K562 (cell line): Measurements from ENCODE around the gene LAMTOR4. TPM values are rescaled to one million over a fixed set of nuclear protein-coding genes. Genes with fewer than 3 reads are reported as not detected.

Source experiments
- ATAC-seq: fragments of 200-7000 bp; cut with Tn5 transposase; 3 replicates; pipeline ENCODE4 v1.9.1; 2020; ENCODE audit warnings: moderate library complexity
- BruUV-seq: library from RNA; stranded (reverse); fragments of 400-500 nt; replicated peaks from 2 replicates; lab custom pipeline; 2021; lab: Mats Ljungman, UMichigan
- CTCF ChIA-PET: fragments of 300-600 bp; formaldehyde crosslinking; extraction: SDS; loops from one replicate; lab custom pipeline; 2021; ENCODE audit warnings: low intra/inter-chr PET ratio; lab: Yijun Ruan, JAX
- POLR2A ChIA-PET: fragments of 300-600, 350-650 bp; sonication (Branson Sonifier 250); formaldehyde crosslinking; extraction: SDS; loops from one replicate; lab custom pipeline; 2021; ENCODE audit warnings: antibody characterized with exemption, inconsistent platforms; lab: Yijun Ruan, JAX
- DNase-seq, 4 experiments: peaks; one replicate each; pipeline versions ENCODE4 v3.0.0 to v3.0.0-alpha.2; 2011 to 2018; ENCODE audit warnings: low spot score in 3 of 4, mixed read lengths in 3 of 4; ENCODE audit errors: extremely low read depth in 1 of 4
- FAIRE-seq: peaks from 2 replicates; lab custom pipeline; 2011; peaks lifted over from hg19 to GRCh38; lab: Jason Lieb, UNC
- H2AFZ ChIP-seq: 2 replicates; pipeline ENCODE4 v1.6.0; 2011; ENCODE audit warnings: low read depth, low read length, control low read depth, inconsistent platforms
- H3K27ac ChIP-seq: fragments of 200-600 bp; 3 replicates; pipeline ENCODE4 v1.8.0; 2011; ENCODE audit warnings: low read depth, mild to moderate bottlenecking, control low read depth, inconsistent platforms, low read length, moderate library complexity, mixed read lengths; ENCODE audit errors: extremely low read depth
- H3K27me3 ChIP-seq, 2 experiments: fragments of 300-600 bp in 1 of 2; 2 replicates in 1 of 2; 3 replicates in 1 of 2; pipeline versions ENCODE4 v1.6.0 to v1.8.0; 2011; ENCODE audit warnings: inconsistent platforms in 2 of 2, low read length in 2 of 2, mild to moderate bottlenecking in 1 of 2, mixed read lengths in 1 of 2, moderate library complexity in 1 of 2; ENCODE audit not compliant: control insufficient read depth in 2 of 2, insufficient read depth in 2 of 2
- H3K36me3 ChIP-seq: fragments of 300-600 bp; 3 replicates; pipeline ENCODE4 v1.8.0; 2011; ENCODE audit warnings: mild to moderate bottlenecking, low read length, inconsistent platforms; ENCODE audit not compliant: control insufficient read depth, insufficient read depth
- H3K4me1 ChIP-seq, 2 experiments: fragments of 200-600 bp in 1 of 2; replicated peaks in 1 of 2; 2 replicates in 1 of 2; 3 replicates in 1 of 2; pipeline versions ENCODE4 v1.5.1 to v1.8.0; 2011; ENCODE audit warnings: inconsistent platforms in 2 of 2, low read length in 2 of 2, mild to moderate bottlenecking in 1 of 2, mixed read lengths in 1 of 2, moderate library complexity in 1 of 2; ENCODE audit not compliant: control insufficient read depth in 2 of 2, insufficient read depth in 2 of 2
- H3K4me2 ChIP-seq: 2 replicates; pipeline ENCODE4 v1.6.1; 2011; ENCODE audit warnings: low read length, control low read depth, inconsistent platforms, mixed read lengths; ENCODE audit not compliant: insufficient read depth
- H3K4me3 ChIP-seq: fragments of 200-600 bp; sonication (generic), shearing (Covaris generic); 2 replicates; pipeline ENCODE4 v1.5.1; 2016; ENCODE audit warnings: control low read depth, inconsistent platforms
- H3K79me2 ChIP-seq: fragments of 200-600 bp; 3 replicates; pipeline ENCODE4 v1.8.0; 2011; ENCODE audit warnings: low read length, inconsistent platforms; ENCODE audit not compliant: control insufficient read depth, insufficient read depth
- H3K9ac ChIP-seq, 2 experiments: 2 replicates each; pipeline versions ENCODE4 v1.6.0 to v1.6.1; 2011; ENCODE audit warnings: low read depth in 2 of 2, low read length in 2 of 2, control low read depth in 1 of 2, inconsistent platforms in 1 of 2, mild to moderate bottlenecking in 1 of 2, mixed read lengths in 1 of 2; ENCODE audit not compliant: insufficient read depth in 1 of 2
- H3K9me1 ChIP-seq: one replicate; pipeline ENCODE4 v1.6.0; 2011; ENCODE audit warnings: inconsistent platforms, mild to moderate bottlenecking, low read length, moderate library complexity; ENCODE audit not compliant: control insufficient read depth, insufficient read depth
- H3K9me3 ChIP-seq: replicated peaks from 2 replicates; pipeline ENCODE4 v1.5.1; 2011; ENCODE audit warnings: low read depth, low read length, inconsistent platforms; ENCODE audit not compliant: control insufficient read depth, insufficient read depth
- H4K20me1 ChIP-seq: replicated peaks from 2 replicates; pipeline ENCODE4 v1.6.1; 2011; ENCODE audit warnings: low read length, inconsistent platforms, mixed read lengths; ENCODE audit not compliant: control insufficient read depth, insufficient read depth
- ASH1L ChIP-seq: fragments of 450-650 bp; IDR thresholded peaks from 2 replicates; pipeline ENCODE4 v1.6.1; 2018; ENCODE audit warnings: borderline replicate concordance, mild to moderate bottlenecking, low read depth; ENCODE audit not compliant: partially characterized antibody
- ATF3 ChIP-seq, 2 experiments: fragments of 450-650 bp in 1 of 2; sonication (generic) in 1 of 2; formaldehyde crosslinking in 1 of 2; IDR thresholded peaks in 1 of 2; conservative IDR thresholded peaks in 1 of 2; 2 replicates each; pipeline versions ENCODE4 v1.6.1 to v1.8.1; 2016 to 2023; ENCODE audit warnings: mild to moderate bottlenecking in 2 of 2, moderate library complexity in 2 of 2, inconsistent platforms in 1 of 2, missing genetic modification reagents in 1 of 2
- BCLAF1 ChIP-seq, 2 experiments: fragments of 450-650 bp in 1 of 2; IDR thresholded peaks; 2 replicates each; pipeline ENCODE4 v1.6.1; 2011 to 2017; ENCODE audit warnings: low read depth in 2 of 2, antibody characterized with exemption in 1 of 2, borderline replicate concordance in 1 of 2, low read length in 1 of 2, mild to moderate bottlenecking in 1 of 2, mixed read lengths in 1 of 2; ENCODE audit not compliant: control insufficient read depth in 1 of 2
- HOMEZ ChIP-seq: fragments of 250-450 bp; sonication (Bioruptor Pico); IDR thresholded peaks from 2 replicates; pipeline ENCODE4 v1.4.0; 2020; ENCODE audit warnings: mild to moderate bottlenecking, moderate library complexity
- MAFG ChIP-seq: fragments of 450-650 bp; conservative IDR thresholded peaks from 2 replicates; pipeline ENCODE4 v1.6.1; 2016; ENCODE audit warnings: missing genetic modification characterization, missing compliant biosample characterization
- NCOR1 ChIP-seq: fragments of 450-650 bp; IDR thresholded peaks from 2 replicates; pipeline ENCODE4 v1.6.1; 2016; ENCODE audit warnings: mild to moderate bottlenecking, moderate library complexity
- NR4A1 ChIP-seq, 2 experiments: fragments of 250-450 bp in 1 of 2; fragments of 450-650 bp in 1 of 2; sonication (Bioruptor Pico) in 1 of 2; IDR thresholded peaks; 2 replicates each; pipeline versions ENCODE4 v1.4.0 to v1.6.1; 2016 to 2020; ENCODE audit warnings: mild to moderate bottlenecking in 2 of 2, missing compliant biosample characterization in 1 of 2, missing genetic modification characterization in 1 of 2, moderate library complexity in 1 of 2
- POLR2A ChIP-seq: fragments of 450-650 bp; conservative IDR thresholded peaks from 2 replicates; pipeline ENCODE4 v1.6.1; 2016
- TCF3 ChIP-seq: sonication (generic); formaldehyde crosslinking; IDR thresholded peaks from 2 replicates; pipeline ENCODE4 v1.4.0; 2020; ENCODE audit warnings: mild to moderate bottlenecking, missing genetic modification reagents
- ZNF274 ChIP-seq: IDR thresholded peaks from 2 replicates; pipeline ENCODE4 v1.6.1; 2011; ENCODE audit warnings: low read depth, mild to moderate bottlenecking, low read length, moderate library complexity, borderline replicate concordance
- ZNF518B ChIP-seq: fragments of 250-450 bp; sonication (Bioruptor Pico); IDR thresholded peaks from 2 replicates; pipeline ENCODE4 v1.5.0; 2021; ENCODE audit warnings: mild to moderate bottlenecking, moderate library complexity
- ZNF717 ChIP-seq: fragments of 250-450 bp; sonication (Bioruptor Pico); IDR thresholded peaks from 2 replicates; pipeline ENCODE4 v1.5.0; 2021
- WGBS: fragments of 100-300 bp; shearing (Covaris generic); methylation state at CpG from one replicate; pipeline ENCODE4 v1.1.6; 2016; ENCODE audit warnings: low coverage, mixed read lengths; ENCODE audit not compliant: insufficient coverage; ENCODE audit errors: missing lambda C conversion rate; 5-methylcytosine and 5-hydroxymethylcytosine counted together
- in situ Hi-C: fragments of 300-500 bp; cut with MboI; formaldehyde crosslinking; loops from 4 replicates; pipeline ENCODE4 v1.15.0; 2018; ENCODE audit warnings: inconsistent platforms, mixed read lengths
- intact Hi-C: fragments of 100-400 bp; cut with micrococcal nuclease; formaldehyde crosslinking; loops from 2 replicates; pipeline ENCODE4 v1.14.2; 2022
- polyA plus RNA-seq, 8 experiments: library from polyadenylated mRNA; depleted of rRNA in 4 of 8; stranded (reverse) in 5 of 8; unstranded in 3 of 8; fragments of >200 nt; fragmentation: Nextera tagmentation in 2 of 8; fragmentation: Illumina TruSeq in 1 of 8; extraction: Ambion mirVana in 2 of 8; extraction: Trizol in 1 of 8; gene quantifications; 2 replicates each; pipeline versions ENCODE4 v1.2.1 to v1.2.3, GENCODE V29; 2011 to 2014; ENCODE audit warnings: inconsistent platforms in 1 of 8, missing spikeins in 1 of 8
- total RNA-seq, 7 experiments: library from RNA; depleted of rRNA in 6 of 7; stranded (reverse); fragments of >200 nt in 6 of 7; fragmentation: Illumina TruSeq in 2 of 7; extraction: Trizol in 2 of 7; gene quantifications; 2 replicates each; pipeline versions ENCODE4 v1.2.1 to v1.2.3, GENCODE V29; 2011 to 2021; ENCODE audit warnings: low replicate concordance in 1 of 7

Gene LAMTOR4
- total and polyA plus RNA-seq, 9 of the 15 experiments (the other 6 are each of a cell fraction or from before 2014, with no cell fraction given) = 79.6 to 314 (median 195) TPM

GRCh38 chr7:100111156-100111555 lies 37.6 kb upstream of the LAMTOR4 start:
- in situ Hi-C loops = loop anchor here (10.0 kb wide), 1 partner anchor 1724 kb away; no protein-coding TSS in a partner anchor
- TF ChIP-seq NCOR1 (peak; percentile 39; the same call in 1 of the 2 replicates), ATF3 (IDR thresholded peaks at IDR 0.05) (no peak), ATF3 (CRISPR knock-in tag; conservative IDR thresholded peaks at IDR 0.05) (no peak), TCF3 (CRISPR knock-in tag) (peak; percentile 61), ZNF274 (no peak), ASH1L (no peak), HOMEZ (CRISPR knock-in tag) (no peak), BCLAF1 (IDR thresholded peaks at IDR 0.05; ENCODE audit: borderline replicate concordance in 1 of 2, control insufficient read depth in 1 of 2, low read depth in 2 of 2, low read length in 1 of 2) (no peak), NR4A1 (CRISPR knock-in tag; IDR thresholded peaks at IDR 0.05) (no peak), NR4A1 (tag; IDR thresholded peaks at IDR 0.05) (no peak), ZNF717 (CRISPR knock-in tag) (no peak), ZNF518B (CRISPR knock-in tag) (no peak), POLR2A (no peak), MAFG (tag) (no peak)

More at GRCh38 chr7:100111156-100111555, 37.6 kb upstream of the LAMTOR4 start:
- no peak for ATAC-seq
- FAIRE-seq = peak; percentile 86
- ChIA-PET POLR2A (interaction anchor here (1.5 to 5.9 kb wide), 2 partner anchors 9 to 14 kb away, joined by 6 to 47 read pairs; partner anchors contain the start of genes AP4M1 and MCM7), CTCF (no interaction called here)
- Histone ChIP-seq H2AFZ (no peak overlapping the region), H3K79me2 (no peaks in the 10 kb centered on the region), H3K9me1 (peaks cover 3% of the 10 kb centered on the region), H3K36me3 (peaks cover 75% of the 10 kb centered on the region; the same call in 2 of the 3 replicates), H4K20me1 (no peaks in the 10 kb centered on the region), H3K9ac (peak overlapping the region in 1 of 2 experiments; percentile 18; a peak in 2 of 4 replicates), H3K4me3 (no peak overlapping the region), H3K27me3 (no peaks in the 10 kb centered on the region), H3K4me2 (no peak overlapping the region), H3K27ac (no peak overlapping the region), H3K9me3 (no peaks in the 10 kb centered on the region), H3K4me1 (peaks cover 2 to 31% of the 10 kb centered on the region in 2 experiments; a peak in 4 of 5 replicates)
- no TSS peak for BruUV-seq
- 45% methylated on average over 6 of the region's 7 CpGs for WGBS
- DNase-seq = peak in 1 of 4 experiments; percentile 54
- intact Hi-C loops = no loop called here
